HepG2 (cell line): ENCODE results near the gene NDRG3.

Source experiments
- RFX1 ChIP-seq: fragments of 450-650 bp; IDR thresholded peaks from 2 replicates; pipeline ENCODE4 v1.6.1; 2017
- RFX5 ChIP-seq: IDR thresholded peaks from 2 replicates; pipeline ENCODE4 v1.6.1; 2011; ENCODE audit warnings: low read depth, low read length, improper control_type of control experiment
- ZKSCAN8 ChIP-seq: IDR thresholded peaks from 2 replicates; pipeline ENCODE4 v1.6.1; 2016; ENCODE audit warnings: borderline replicate concordance, missing genetic modification reagents, missing compliant biosample characterization
- TF ChIP-seq, protein P1 (sequence below): sonication (generic); formaldehyde crosslinking; IDR thresholded peaks from 2 replicates; pipeline ENCODE4 v1.5.0; 2020; ENCODE audit warnings: mild to moderate bottlenecking, missing genetic modification reagents, moderate library complexity

DNA sequence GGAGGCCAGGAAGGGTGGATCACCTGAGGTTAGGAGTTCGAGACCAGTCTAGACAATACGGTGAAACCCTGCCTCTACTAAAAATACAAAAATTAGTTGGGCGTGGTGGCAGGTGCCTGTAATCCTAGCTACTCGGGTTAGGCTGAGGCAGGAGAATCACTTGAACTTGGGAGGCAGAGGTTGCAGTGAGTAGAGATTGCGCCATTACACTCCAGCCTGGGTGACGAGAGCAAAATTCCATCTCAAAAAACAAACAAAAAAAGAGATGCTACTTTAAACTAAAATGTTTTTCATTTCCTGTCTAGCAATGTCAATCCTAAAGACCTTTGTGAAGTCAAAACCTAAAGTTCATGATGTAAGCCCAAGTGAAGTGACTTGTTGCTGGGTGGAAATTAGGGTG is 14.8 kb upstream of the NDRG3 start:
- TF ChIP-seq, protein P1, sequence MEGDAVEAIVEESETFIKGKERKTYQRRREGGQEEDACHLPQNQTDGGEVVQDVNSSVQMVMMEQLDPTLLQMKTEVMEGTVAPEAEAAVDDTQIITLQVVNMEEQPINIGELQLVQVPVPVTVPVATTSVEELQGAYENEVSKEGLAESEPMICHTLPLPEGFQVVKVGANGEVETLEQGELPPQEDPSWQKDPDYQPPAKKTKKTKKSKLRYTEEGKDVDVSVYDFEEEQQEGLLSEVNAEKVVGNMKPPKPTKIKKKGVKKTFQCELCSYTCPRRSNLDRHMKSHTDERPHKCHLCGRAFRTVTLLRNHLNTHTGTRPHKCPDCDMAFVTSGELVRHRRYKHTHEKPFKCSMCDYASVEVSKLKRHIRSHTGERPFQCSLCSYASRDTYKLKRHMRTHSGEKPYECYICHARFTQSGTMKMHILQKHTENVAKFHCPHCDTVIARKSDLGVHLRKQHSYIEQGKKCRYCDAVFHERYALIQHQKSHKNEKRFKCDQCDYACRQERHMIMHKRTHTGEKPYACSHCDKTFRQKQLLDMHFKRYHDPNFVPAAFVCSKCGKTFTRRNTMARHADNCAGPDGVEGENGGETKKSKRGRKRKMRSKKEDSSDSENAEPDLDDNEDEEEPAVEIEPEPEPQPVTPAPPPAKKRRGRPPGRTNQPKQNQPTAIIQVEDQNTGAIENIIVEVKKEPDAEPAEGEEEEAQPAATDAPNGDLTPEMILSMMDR (CRISPR knock-in tag) = no peak
- no peak for TF ChIP-seq RFX1
- no peak; the same call in 1 of the 2 replicates for TF ChIP-seq ZKSCAN8 (CRISPR knock-in tag)
- no peak for TF ChIP-seq RFX5
